Keratinocyte (primary cell): ENCODE results near the gene SAMD4A. TPM values are rescaled to one million over a fixed set of nuclear protein-coding genes. Genes with fewer than 3 reads are reported as not detected.

Experiments used
- DNase-seq: peaks from one replicate; pipeline ENCODE4 v3.0.0-alpha.2; 2011; ENCODE audit warnings: low read depth, missing footprints, low spot score
- FAIRE-seq: peaks from 2 replicates; lab custom pipeline; 2011; peaks lifted over from hg19 to GRCh38; lab: Jason Lieb, UNC
- H2AFZ ChIP-seq: 2 replicates; pipeline ENCODE4 v1.6.0; 2012; ENCODE audit warnings: low read length, control low read depth, inconsistent platforms; ENCODE audit not compliant: control insufficient read depth
- H3K27ac ChIP-seq: 2 replicates; pipeline ENCODE4 v1.5.1; 2011; ENCODE audit warnings: low read length; ENCODE audit not compliant: control insufficient read depth, insufficient read depth
- H3K27me3 ChIP-seq: 3 replicates; pipeline ENCODE4 v1.6.0; 2011; ENCODE audit warnings: low read length; ENCODE audit not compliant: control insufficient read depth, insufficient read depth; ENCODE audit errors: extremely low read depth
- H3K36me3 ChIP-seq, 2 experiments: 2 replicates in 1 of 2; 3 replicates in 1 of 2; pipeline ENCODE4 v1.5.1; 2011; ENCODE audit warnings: low read length in 2 of 2, mild to moderate bottlenecking in 1 of 2; ENCODE audit not compliant: control insufficient read depth in 2 of 2, insufficient read depth in 2 of 2; ENCODE audit errors: extremely low read depth in 1 of 2
- H3K4me1 ChIP-seq: 3 replicates; pipeline ENCODE4 v1.5.1; 2011; ENCODE audit warnings: low read length; ENCODE audit not compliant: control insufficient read depth, insufficient read depth; ENCODE audit errors: extremely low read depth
- H3K4me2 ChIP-seq: 3 replicates; pipeline ENCODE4 v1.6.0; 2011; ENCODE audit warnings: low read depth, low read length; ENCODE audit not compliant: control insufficient read depth, insufficient read depth; ENCODE audit errors: extremely low read depth
- H3K4me3 ChIP-seq, 3 experiments: fragments of 200-600 bp in 1 of 3; sonication (generic) in 1 of 3; 2 replicates in 2 of 3; 3 replicates in 1 of 3; pipeline ENCODE4 v1.5.1; 2011 to 2016; ENCODE audit warnings: low read length in 3 of 3, mild to moderate bottlenecking in 3 of 3, control low read depth in 2 of 3, inconsistent platforms in 1 of 3, low read depth in 1 of 3, mixed read lengths in 1 of 3, mixed run types in 1 of 3, moderate library complexity in 1 of 3; ENCODE audit not compliant: control insufficient read depth in 2 of 3, insufficient read depth in 2 of 3; ENCODE audit errors: extremely low read depth in 1 of 3
- H3K79me2 ChIP-seq: 2 replicates; pipeline ENCODE4 v1.6.0; 2012; ENCODE audit warnings: low read length; ENCODE audit not compliant: control insufficient read depth, insufficient read depth
- H3K9ac ChIP-seq: 3 replicates; pipeline ENCODE4 v1.6.0; 2011; ENCODE audit warnings: low read length; ENCODE audit not compliant: control insufficient read depth, insufficient read depth; ENCODE audit errors: extremely low read depth
- H3K9me1 ChIP-seq: 3 replicates; pipeline ENCODE4 v1.6.0; 2011; ENCODE audit warnings: low read length; ENCODE audit not compliant: control insufficient read depth, insufficient read depth; ENCODE audit errors: extremely low read depth
- H3K9me3 ChIP-seq: 2 replicates; pipeline ENCODE4 v1.5.1; 2012; ENCODE audit warnings: low read depth, low read length; ENCODE audit not compliant: control insufficient read depth
- H4K20me1 ChIP-seq: 3 replicates; pipeline ENCODE4 v1.6.0; 2011; ENCODE audit warnings: low read length; ENCODE audit not compliant: control insufficient read depth, insufficient read depth; ENCODE audit errors: extremely low read depth
- EZH2 ChIP-seq: IDR thresholded peaks from one replicate; pipeline ENCODE4 v1.6.1; 2012; ENCODE audit warnings: inconsistent platforms, mild to moderate bottlenecking, low read length, moderate library complexity
- dilution Hi-C: fragments of 300-500 bp; cut with MboI; formaldehyde crosslinking; loops from one replicate; pipeline ENCODE4 v1.7.0; 2020; ENCODE audit warnings: low sequenced_read_pairs; ENCODE audit not compliant: extremely low pct_ligation_motif_present
- polyA plus RNA-seq, 5 experiments: library from polyadenylated mRNA; depleted of rRNA in 3 of 5; stranded (reverse) in 3 of 5; stranded (forward) in 1 of 5; unstranded in 1 of 5; fragments of >200 nt; gene quantifications; 1 replicate in 1 of 5; 2 replicates in 3 of 5; 3 replicates in 1 of 5; pipeline versions ENCODE4 v1.2.1 to v1.2.3, GENCODE V29; 2011 to 2012; ENCODE audit warnings: missing spikeins in 2 of 5, low read depth in 1 of 5, low replicate concordance in 1 of 5
- TF ChIP-seq, protein P1 (sequence below), 3 experiments: IDR thresholded peaks in 1 of 3; conservative IDR thresholded peaks in 1 of 3; optimal IDR thresholded peaks in 1 of 3; 2 replicates in 2 of 3; 3 replicates in 1 of 3; pipeline versions ENCODE3 to v1.5.1; 2011; ENCODE audit warnings: low read length in 3 of 3, mild to moderate bottlenecking in 3 of 3, moderate library complexity in 2 of 3, control low read depth in 1 of 3, inconsistent platforms in 1 of 3; ENCODE audit not compliant: insufficient read depth in 2 of 3; ENCODE audit errors: extremely low read depth in 1 of 3

SAMD4A gene
- polyA plus RNA-seq, 1 donor (not counting 4 experiments of a cell fraction or from before 2014, with no cell fraction given), result 16.2 TPM

DNA sequence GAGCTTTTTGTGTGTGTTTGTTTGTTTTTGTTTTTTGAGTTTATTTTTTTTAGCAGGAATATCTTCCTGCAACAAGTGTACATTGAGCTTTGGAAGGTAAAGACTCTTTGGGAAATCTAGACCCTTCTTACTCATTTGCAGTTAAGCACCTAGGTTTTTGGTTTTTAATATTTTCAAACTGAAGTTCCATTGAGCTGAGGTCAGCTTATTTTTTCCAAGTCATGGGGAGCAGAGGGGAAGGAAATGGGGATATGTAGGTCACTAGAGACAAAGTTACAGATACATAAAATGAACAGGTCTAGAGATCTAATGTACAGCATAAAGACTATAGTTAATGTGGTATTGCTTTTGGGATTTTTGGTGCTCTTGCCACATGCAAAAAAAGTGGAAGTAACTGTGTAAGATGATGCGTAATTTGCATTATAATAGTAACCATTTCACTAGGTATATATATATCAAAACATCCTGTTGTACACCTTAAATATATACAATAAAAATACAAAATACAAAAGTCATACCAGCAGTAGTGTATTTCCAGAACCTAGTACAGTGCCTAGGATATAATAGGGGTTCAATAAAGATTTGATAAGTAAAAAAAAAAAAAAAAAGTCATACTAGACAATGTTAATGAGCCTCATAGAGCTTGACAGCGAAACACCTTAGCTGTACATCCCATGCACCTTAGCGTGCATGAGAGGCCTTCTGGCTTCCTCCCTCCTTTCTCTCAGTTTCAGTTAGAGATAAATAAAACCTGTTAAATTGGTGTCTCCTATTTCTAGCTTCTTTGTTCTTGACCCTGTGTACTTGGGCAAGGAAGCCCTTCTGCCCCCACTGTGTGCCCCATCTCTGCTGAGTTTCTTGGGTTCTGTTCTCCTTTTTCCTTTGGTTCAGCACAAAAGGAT, 34.6 kb upstream of the SAMD4A start:
- dilution Hi-C loops, result no loop called here
- H3K27ac ChIP-seq, result no peak overlapping the region
- peaks cover 0 to 3% of the 10 kb centered on the region in 2 experiments for H3K36me3 ChIP-seq
- no peaks in the 10 kb centered on the region for H3K27me3 ChIP-seq
- no peaks in the 10 kb centered on the region for H3K4me1 ChIP-seq
- H3K9me3 ChIP-seq, result no peaks in the 10 kb centered on the region
- H2AFZ ChIP-seq, result no peak overlapping the region
- no peak overlapping the region for H3K4me2 ChIP-seq
- FAIRE-seq, result no peak
- TF ChIP-seq, protein P1, sequence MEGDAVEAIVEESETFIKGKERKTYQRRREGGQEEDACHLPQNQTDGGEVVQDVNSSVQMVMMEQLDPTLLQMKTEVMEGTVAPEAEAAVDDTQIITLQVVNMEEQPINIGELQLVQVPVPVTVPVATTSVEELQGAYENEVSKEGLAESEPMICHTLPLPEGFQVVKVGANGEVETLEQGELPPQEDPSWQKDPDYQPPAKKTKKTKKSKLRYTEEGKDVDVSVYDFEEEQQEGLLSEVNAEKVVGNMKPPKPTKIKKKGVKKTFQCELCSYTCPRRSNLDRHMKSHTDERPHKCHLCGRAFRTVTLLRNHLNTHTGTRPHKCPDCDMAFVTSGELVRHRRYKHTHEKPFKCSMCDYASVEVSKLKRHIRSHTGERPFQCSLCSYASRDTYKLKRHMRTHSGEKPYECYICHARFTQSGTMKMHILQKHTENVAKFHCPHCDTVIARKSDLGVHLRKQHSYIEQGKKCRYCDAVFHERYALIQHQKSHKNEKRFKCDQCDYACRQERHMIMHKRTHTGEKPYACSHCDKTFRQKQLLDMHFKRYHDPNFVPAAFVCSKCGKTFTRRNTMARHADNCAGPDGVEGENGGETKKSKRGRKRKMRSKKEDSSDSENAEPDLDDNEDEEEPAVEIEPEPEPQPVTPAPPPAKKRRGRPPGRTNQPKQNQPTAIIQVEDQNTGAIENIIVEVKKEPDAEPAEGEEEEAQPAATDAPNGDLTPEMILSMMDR (optimal IDR thresholded peaks at IDR 0.05 in 1 of 3, IDR thresholded peaks at IDR 0.05 in 1 of 3, conservative IDR thresholded peaks at IDR 0.05 in 1 of 3; ENCODE audit: extremely low read depth in 1 of 3, insufficient read depth in 2 of 3, low read length in 3 of 3), result no peak
- no peak overlapping the region for H3K4me3 ChIP-seq
- no peak for DNase-seq
- no peak overlapping the region for H3K9ac ChIP-seq
- H4K20me1 ChIP-seq, result no peaks in the 10 kb centered on the region
- no peaks in the 10 kb centered on the region for H3K9me1 ChIP-seq
- no peaks in the 10 kb centered on the region for H3K79me2 ChIP-seq

DNA sequence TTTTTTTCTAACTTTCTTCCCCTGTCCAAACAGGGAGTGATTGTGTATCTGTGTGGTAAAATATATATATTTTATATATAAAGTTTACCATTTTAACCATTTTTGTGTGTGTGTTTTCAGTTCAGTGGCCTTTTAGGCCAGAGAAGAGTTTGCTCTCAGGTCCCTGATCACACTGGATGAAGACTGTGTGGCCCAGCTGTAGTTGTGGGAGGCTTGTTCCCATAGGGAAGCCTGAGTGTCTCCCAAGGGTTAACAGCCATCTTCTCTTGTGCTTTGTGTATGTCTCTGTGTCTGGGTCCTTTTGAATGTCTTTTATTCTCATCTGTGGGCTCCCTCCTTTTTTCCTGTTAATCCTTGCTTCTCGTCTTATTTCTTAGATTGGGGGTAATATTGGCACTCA, 33.8 kb upstream of the SAMD4A start:
- no peaks in the 10 kb centered on the region for H3K4me1 ChIP-seq
- H3K79me2 ChIP-seq, result no peaks in the 10 kb centered on the region
- dilution Hi-C loops, result no loop called here
- H3K27me3 ChIP-seq, result no peaks in the 10 kb centered on the region
- DNase-seq, result no peak
- H3K4me3 ChIP-seq, result no peak overlapping the region
- no peak overlapping the region for H3K4me2 ChIP-seq
- no peaks in the 10 kb centered on the region for H4K20me1 ChIP-seq
- TF ChIP-seq, protein P1 (optimal IDR thresholded peaks at IDR 0.05 in 1 of 3, IDR thresholded peaks at IDR 0.05 in 1 of 3, conservative IDR thresholded peaks at IDR 0.05 in 1 of 3; ENCODE audit: extremely low read depth in 1 of 3, insufficient read depth in 2 of 3, low read length in 3 of 3), result no peak
- no peak for TF ChIP-seq EZH2
- no peak overlapping the region for H3K27ac ChIP-seq
- no peak for FAIRE-seq
- H3K9ac ChIP-seq, result no peak overlapping the region
- no peak overlapping the region for H2AFZ ChIP-seq
- no peaks in the 10 kb centered on the region for H3K9me3 ChIP-seq
- peaks cover 2 to 3% of the 10 kb centered on the region in 2 experiments for H3K36me3 ChIP-seq
- no peaks in the 10 kb centered on the region for H3K9me1 ChIP-seq
